ENCODE measurements around the gene KCNN3.

Gene KCNN3

GRCh38 chr1:154716614-154717527 is 153.2 kb downstream of the KCNN3 start:
- in situ Hi-C loops (cut with HindIII; ENCODE audit: low sequenced_read_pairs), result no loop called here

GRCh38 chr1:154716011-154716410 is 154.1 kb downstream of the KCNN3 start:
- in situ Hi-C loops (cut with HindIII; ENCODE audit: low sequenced_read_pairs), result no loop called here

- in situ Hi-C loops (cut with HindIII; ENCODE audit: low sequenced_read_pairs), result no loop called here
Observed at GRCh38 chr1:154715385-154715784, 154.7 kb downstream of the KCNN3 start.

- in situ Hi-C loops (cut with HindIII; ENCODE audit: low sequenced_read_pairs), result no loop called here
Observed at GRCh38 chr1:154714638-154715037, 155.4 kb downstream of the KCNN3 start.

GRCh38 chr1:154714052-154714623 is 155.9 kb downstream of the KCNN3 start:
- in situ Hi-C loops (cut with HindIII; ENCODE audit: low sequenced_read_pairs), result no loop called here

GRCh38 chr1:154713005-154713404 is 157.1 kb downstream of the KCNN3 start:
- in situ Hi-C loops (cut with HindIII; ENCODE audit: low sequenced_read_pairs), result no loop called here

- in situ Hi-C loops (cut with HindIII; ENCODE audit: low sequenced_read_pairs), result no loop called here
Observed at GRCh38 chr1:154712166-154712810, 157.8 kb downstream of the KCNN3 start.

GRCh38 chr1:154711416-154711815 is 158.7 kb downstream of the KCNN3 start:
- in situ Hi-C loops (cut with HindIII; ENCODE audit: low sequenced_read_pairs), result no loop called here

- in situ Hi-C loops (cut with HindIII; ENCODE audit: low sequenced_read_pairs), result no loop called here
Observed at GRCh38 chr1:154710106-154710505, 160.0 kb downstream of the KCNN3 start.

- in situ Hi-C loops (cut with HindIII; ENCODE audit: low sequenced_read_pairs), result no loop called here
Observed at GRCh38 chr1:154707901-154708463, 162.1 kb downstream of the KCNN3 start.

GRCh38 chr1:154706851-154707250 is 163.2 kb downstream of the KCNN3 start:
- in situ Hi-C loops (cut with HindIII; ENCODE audit: low sequenced_read_pairs), result no loop called here

GRCh38 chr1:154705544-154705943 is 164.5 kb downstream of the KCNN3 start:
- in situ Hi-C loops (cut with HindIII; ENCODE audit: low sequenced_read_pairs), result no loop called here

GRCh38 chr1:154703170-154703569 is 166.9 kb downstream of the KCNN3 start:
- in situ Hi-C loops (cut with HindIII; ENCODE audit: low sequenced_read_pairs), result no loop called here

GRCh38 chr1:154698320-154699096 is 171.6 kb downstream of the KCNN3 start:
- in situ Hi-C loops (cut with HindIII; ENCODE audit: low sequenced_read_pairs), result loop anchor here (10.0 kb wide), 1 partner anchor 46 kb away; no protein-coding TSS in a partner anchor

- in situ Hi-C loops (cut with HindIII; ENCODE audit: low sequenced_read_pairs), result loop anchor here (10.0 kb wide), 1 partner anchor 47 kb away; no protein-coding TSS in a partner anchor
Observed at GRCh38 chr1:154697710-154698109, 172.4 kb downstream of the KCNN3 start.

- in situ Hi-C loops (cut with HindIII; ENCODE audit: low sequenced_read_pairs), result loop anchor here (10.0 kb wide), 1 partner anchor 48 kb away; no protein-coding TSS in a partner anchor
Observed at GRCh38 chr1:154696456-154696855, 173.6 kb downstream of the KCNN3 start.

GRCh38 chr1:154695985-154696384 is 174.1 kb downstream of the KCNN3 start:
- in situ Hi-C loops (cut with HindIII; ENCODE audit: low sequenced_read_pairs), result loop anchor here (10.0 kb wide), 1 partner anchor 49 kb away; no protein-coding TSS in a partner anchor

GRCh38 chr1:154694995-154695394 is 175.1 kb downstream of the KCNN3 start:
- in situ Hi-C loops (cut with HindIII; ENCODE audit: low sequenced_read_pairs), result loop anchor here (10.0 kb wide), 1 partner anchor 50 kb away; no protein-coding TSS in a partner anchor

- in situ Hi-C loops (cut with HindIII; ENCODE audit: low sequenced_read_pairs), result no loop called here
Observed at GRCh38 chr1:154689083-154689482, 181.0 kb downstream of the KCNN3 start.

GRCh38 chr1:154686507-154686906 is 183.6 kb downstream of the KCNN3 start:
- in situ Hi-C loops (cut with HindIII; ENCODE audit: low sequenced_read_pairs), result no loop called here
